Fibroblast of lung (primary cell): Measurements from ENCODE around the gene SLC12A9. TPM values are rescaled to one million over a fixed set of nuclear protein-coding genes. Genes with fewer than 3 reads are reported as not detected.

Source experiments
- DNase-seq, 2 donors: peaks; one replicate each; pipeline versions ENCODE4 v3.0.0 to v3.0.0-alpha.2; 2010; ENCODE audit warnings: low read depth in 2 of 2
- H2AFZ ChIP-seq: 2 replicates; pipeline ENCODE4 v1.5.1; 2012; ENCODE audit warnings: low read length, control low read depth, inconsistent platforms
- H3K27ac ChIP-seq: 2 replicates; pipeline ENCODE4 v1.5.1; 2011; ENCODE audit warnings: low read length, control low read depth; ENCODE audit not compliant: insufficient read depth
- H3K27me3 ChIP-seq: 2 replicates; pipeline ENCODE4 v1.5.1; 2011; ENCODE audit warnings: mild to moderate bottlenecking, low read length; ENCODE audit not compliant: control insufficient read depth, insufficient read depth
- H3K36me3 ChIP-seq: 2 replicates; pipeline ENCODE4 v1.5.1; 2011; ENCODE audit warnings: low read length; ENCODE audit not compliant: control insufficient read depth, insufficient read depth
- H3K4me1 ChIP-seq: 2 replicates; pipeline ENCODE4 v1.5.1; 2011; ENCODE audit warnings: low read length; ENCODE audit not compliant: control insufficient read depth, insufficient read depth; ENCODE audit errors: extremely low read depth
- H3K4me2 ChIP-seq: 2 replicates; pipeline ENCODE4 v1.5.1; 2011; ENCODE audit warnings: low read length, control low read depth; ENCODE audit not compliant: insufficient read depth; ENCODE audit errors: extremely low read depth
- H3K4me3 ChIP-seq, 4 experiments: fragments of 200-600 bp in 1 of 4; sonication (generic) in 1 of 4; replicated peaks in 1 of 4; 2 replicates each; pipeline ENCODE4 v1.5.1; 2011 to 2016; ENCODE audit warnings: low read length in 4 of 4, low read depth in 3 of 4, mild to moderate bottlenecking in 3 of 4, control low read depth in 2 of 4, inconsistent platforms in 1 of 4, mixed read lengths in 1 of 4; ENCODE audit not compliant: insufficient read depth in 1 of 4; ENCODE audit errors: control extremely low read depth in 1 of 4
- H3K79me2 ChIP-seq: 2 replicates; pipeline ENCODE4 v1.5.1; 2012; ENCODE audit warnings: mild to moderate bottlenecking, low read length, inconsistent platforms; ENCODE audit not compliant: control insufficient read depth, insufficient read depth
- H3K9ac ChIP-seq: 2 replicates; pipeline ENCODE4 v1.5.1; 2011; ENCODE audit warnings: mild to moderate bottlenecking, low read length, control low read depth; ENCODE audit not compliant: insufficient read depth
- H3K9me3 ChIP-seq: 2 replicates; pipeline ENCODE4 v1.5.1; 2012; ENCODE audit warnings: low read depth, low read length; ENCODE audit not compliant: control insufficient read depth, insufficient read depth
- H4K20me1 ChIP-seq: 2 replicates; pipeline ENCODE4 v1.5.1; 2011; ENCODE audit warnings: low read length; ENCODE audit not compliant: control insufficient read depth, insufficient read depth; ENCODE audit errors: extremely low read depth
- CTCF ChIP-seq, 2 donors: IDR thresholded peaks in 1 of 2; conservative IDR thresholded peaks in 1 of 2; 1 replicate in 1 of 2; 2 replicates in 1 of 2; pipeline ENCODE4 v1.5.1; 2011 to 2012; ENCODE audit warnings: low read length in 2 of 2, control low read depth in 1 of 2, inconsistent platforms in 1 of 2, low read depth in 1 of 2, mild to moderate bottlenecking in 1 of 2
- EZH2 ChIP-seq: IDR thresholded peaks from 2 replicates; pipeline ENCODE4 v1.5.1; 2012; ENCODE audit warnings: low read length, control low read depth, mild to moderate bottlenecking; ENCODE audit errors: missing control alignments
- polyA plus RNA-seq, 2 donors: library from polyadenylated mRNA; depleted of rRNA in 1 of 2; stranded (reverse) in 1 of 2; unstranded in 1 of 2; fragments of >200 nt; gene quantifications; 2 replicates each; pipeline ENCODE4 v1.2.1, GENCODE V29; 2011 to 2012; ENCODE audit warnings: missing spikeins in 1 of 2
- total RNA-seq: library from RNA; depleted of rRNA; stranded (reverse); fragments of >200 nt; gene quantifications from 2 replicates; pipeline ENCODE4 v1.2.1, GENCODE V29; 2014

The SLC12A9 gene
- total and polyA plus RNA-seq, 2 donors (not counting 1 experiment from before 2014, with no cell fraction given) = 6.6 to 18.5 TPM

GRCh38 chr7:100891568-100892247 lies 39.2 kb downstream of the SLC12A9 start:
- Histone ChIP-seq H3K9ac (no peak overlapping the region), H3K4me2 (no peak overlapping the region), H3K4me1 (peaks cover 11% of the 10 kb centered on the region), H3K4me3 (peak overlapping the region in 1 of 4 experiments; percentile 60), H3K9me3 (no peaks in the 10 kb centered on the region), H3K36me3 (peaks cover 19% of the 10 kb centered on the region), H2AFZ (no peak overlapping the region), H3K27me3 (peaks cover 16% of the 10 kb centered on the region), H3K27ac (no peak overlapping the region), H4K20me1 (no peaks in the 10 kb centered on the region), H3K79me2 (peaks cover 12% of the 10 kb centered on the region)
- TF ChIP-seq CTCF (conservative IDR thresholded peaks at IDR 0.05 in 1 of 2, IDR thresholded peaks at IDR 0.05 in 1 of 2; ENCODE audit: low read depth in 1 of 2, low read length in 2 of 2) (no peak), EZH2 (no peak)
- DNase-seq = peak in 1 of 2 donors; percentile 49

GRCh38 chr7:100892364-100893317 lies 40.1 kb downstream of the SLC12A9 start:
- Histone ChIP-seq H3K9me3 (no peaks in the 10 kb centered on the region), H3K27ac (no peak overlapping the region), H3K79me2 (peaks cover 12% of the 10 kb centered on the region), H3K4me2 (no peak overlapping the region), H3K4me1 (peaks cover 11% of the 10 kb centered on the region), H3K9ac (no peak overlapping the region), H4K20me1 (no peaks in the 10 kb centered on the region), H3K36me3 (peaks cover 12% of the 10 kb centered on the region), H2AFZ (no peak overlapping the region), H3K4me3 (no peak overlapping the region), H3K27me3 (peaks cover 17% of the 10 kb centered on the region)
- no peak for TF ChIP-seq EZH2
- DNase-seq = no peak

GRCh38 chr7:100893318-100893895 lies 40.9 kb downstream of the SLC12A9 start:
- DNase-seq = no peak
- peaks cover 22% of the 10 kb centered on the region for H3K27me3 ChIP-seq
- no peaks in the 10 kb centered on the region for H3K9me3 ChIP-seq
- TF ChIP-seq EZH2 (no peak), CTCF (conservative IDR thresholded peaks at IDR 0.05 in 1 of 2, IDR thresholded peaks at IDR 0.05 in 1 of 2; ENCODE audit: low read depth in 1 of 2, low read length in 2 of 2) (no peak)
- H3K9ac ChIP-seq = no peak overlapping the region
- no peaks in the 10 kb centered on the region for H4K20me1 ChIP-seq
- no peak overlapping the region for H3K4me2 ChIP-seq
- H3K4me1 ChIP-seq = peaks cover 11% of the 10 kb centered on the region
- no peak overlapping the region for H2AFZ ChIP-seq
- peaks cover 5% of the 10 kb centered on the region for H3K36me3 ChIP-seq
- peaks cover 7% of the 10 kb centered on the region for H3K79me2 ChIP-seq
- no peak overlapping the region for H3K4me3 ChIP-seq
- H3K27ac ChIP-seq = no peak overlapping the region
